Activated B cell treated with CpG ODN at 0.5 μM for 24 hours (primary cell): Measurements from ENCODE around the gene NEURL1B. TPM values are rescaled to one million over a fixed set of nuclear protein-coding genes. Genes with fewer than 3 reads are reported as not detected.

Experiments
- ATAC-seq: fragments of 200-7000 bp; cut with Tn5 transposase; one replicate; pipeline ENCODE4 v1.10.0; 2021; ENCODE audit warnings: low read depth, mild to moderate bottlenecking, moderate library complexity
- CTCF ChIA-PET: fragments of 350-600 bp; sonication (Branson Sonifier 250); formaldehyde crosslinking; loops from one replicate; lab custom pipeline; 2021; ENCODE audit warnings: antibody characterized with exemption; lab: Charles Lee
- POLR2A ChIA-PET: fragments of 350-600 bp; sonication (Branson Sonifier 250); formaldehyde crosslinking; loops from one replicate; lab custom pipeline; 2021; ENCODE audit warnings: antibody characterized with exemption; lab: Charles Lee
- DNase-seq: peaks from one replicate; pipeline ENCODE4 v3.0.0; 2022
- H3K27ac Mint-ChIP-seq: one replicate; pipeline ENCODE4 v1.8.0; 2020; ENCODE audit warnings: mixed read lengths
- H3K27me3 Mint-ChIP-seq: one replicate; pipeline ENCODE4 v1.8.0; 2021; ENCODE audit warnings: mixed read lengths
- H3K36me3 Mint-ChIP-seq: one replicate; pipeline ENCODE4 v1.8.0; 2021; ENCODE audit warnings: low read depth, mixed read lengths
- H3K4me1 Mint-ChIP-seq: one replicate; pipeline ENCODE4 v1.8.0; 2021; ENCODE audit warnings: mixed read lengths
- H3K4me3 Mint-ChIP-seq: one replicate; pipeline ENCODE4 v1.8.0; 2020; ENCODE audit warnings: mild to moderate bottlenecking, mixed read lengths
- H3K9me3 Mint-ChIP-seq: one replicate; pipeline ENCODE4 v1.8.0; 2020; ENCODE audit warnings: mixed read lengths
- CTCF ChIP-seq: fragments of 200-600 bp; IDR thresholded peaks from one replicate; pipeline ENCODE4 v1.8.0; 2022; ENCODE audit warnings: antibody characterized with exemption, mild to moderate bottlenecking
- intact Hi-C: fragments of 100-400 bp; cut with micrococcal nuclease; formaldehyde crosslinking; loops from one replicate; pipeline ENCODE4 v1.15.1; 2024
- total RNA-seq: library from RNA; stranded (reverse); gene quantifications from 2 replicates; pipeline ENCODE4 v1.2.3, GENCODE V29; 2022

The NEURL1B gene
- total RNA-seq, 1 donor from 2014 or later: 0.09 TPM

GRCh38 chr5:172727551-172727950 is 86.5 kb downstream of the NEURL1B start:
- Mint-ChIP-seq H3K27ac (no peak overlapping the region), H3K36me3 (no peaks in the 10 kb centered on the region), H3K4me3 (no peak overlapping the region), H3K9me3 (no peaks in the 10 kb centered on the region), H3K4me1 (peaks cover 6% of the 10 kb centered on the region), H3K27me3 (peaks cover under 1% of the 10 kb centered on the region)
- no peak for TF ChIP-seq CTCF
- CTCF ChIA-PET: no interaction called here
- ATAC-seq: no peak
- POLR2A ChIA-PET: no interaction called here
- DNase-seq: no peak
- intact Hi-C loops: no loop called here

- Mint-ChIP-seq H3K36me3 (no peaks in the 10 kb centered on the region), H3K27ac (no peak overlapping the region), H3K27me3 (no peaks in the 10 kb centered on the region), H3K9me3 (no peaks in the 10 kb centered on the region), H3K4me1 (peaks cover 6% of the 10 kb centered on the region), H3K4me3 (no peak overlapping the region)
- CTCF ChIA-PET: interaction anchor here (1.2 kb wide), 1 partner anchor 15 kb away, joined by 3 read pairs; no protein-coding TSS in a partner anchor
- intact Hi-C loops: no loop called here
- POLR2A ChIA-PET: no interaction called here
- ATAC-seq (no peak), DNase-seq (no peak)
- no peak for TF ChIP-seq CTCF
Measured at GRCh38 chr5:172728481-172729241, 87.6 kb downstream of the NEURL1B start.

- no peak for TF ChIP-seq CTCF
- no peaks in the 10 kb centered on the region for H3K9me3 Mint-ChIP-seq
- ATAC-seq: no peak
- POLR2A ChIA-PET: interaction anchor here (0.6 kb wide), 1 partner anchor 214 kb away, joined by 3 read pairs; no protein-coding TSS in a partner anchor
- no peaks in the 10 kb centered on the region for H3K27me3 Mint-ChIP-seq
- DNase-seq: no peak
- CTCF ChIA-PET: no interaction called here
- H3K4me1 Mint-ChIP-seq: peaks cover 6% of the 10 kb centered on the region
- no peak overlapping the region for H3K27ac Mint-ChIP-seq
- no peak overlapping the region for H3K4me3 Mint-ChIP-seq
- H3K36me3 Mint-ChIP-seq: no peaks in the 10 kb centered on the region
- intact Hi-C loops: no loop called here
Measured at GRCh38 chr5:172729588-172729987, 88.5 kb downstream of the NEURL1B start.

GRCh38 chr5:172730222-172730621 is 89.2 kb downstream of the NEURL1B start:
- Mint-ChIP-seq H3K27ac (no peak overlapping the region), H3K9me3 (no peaks in the 10 kb centered on the region), H3K4me1 (peaks cover 6% of the 10 kb centered on the region), H3K36me3 (no peaks in the 10 kb centered on the region), H3K27me3 (no peaks in the 10 kb centered on the region), H3K4me3 (no peak overlapping the region)
- DNase-seq: no peak
- TF ChIP-seq CTCF: no peak
- no peak for ATAC-seq
- intact Hi-C loops: no loop called here
- CTCF ChIA-PET: no interaction called here
- POLR2A ChIA-PET: no interaction called here

- no peak overlapping the region for H3K27ac Mint-ChIP-seq
- no peaks in the 10 kb centered on the region for H3K9me3 Mint-ChIP-seq
- no peaks in the 10 kb centered on the region for H3K36me3 Mint-ChIP-seq
- ChIA-PET POLR2A (no interaction called here), CTCF (no interaction called here)
- ATAC-seq: no peak
- H3K4me1 Mint-ChIP-seq: peaks cover 6% of the 10 kb centered on the region
- no peak for DNase-seq
- intact Hi-C loops: no loop called here
- H3K27me3 Mint-ChIP-seq: no peaks in the 10 kb centered on the region
- TF ChIP-seq CTCF: no peak
- H3K4me3 Mint-ChIP-seq: no peak overlapping the region
Measured at GRCh38 chr5:172730981-172731679, 90.1 kb downstream of the NEURL1B start.
